DMS53 (cell line): ENCODE data around the gene KLRC1.
"Not testable (repeated sequence)": the region's sequence is repeated elsewhere in the genome, so short reads cannot be mapped to it uniquely, and the experiment has no call there.

Source experiments
- DNase-seq: peaks from one replicate; lab custom pipeline; 2025; lab: John Stamatoyannopoulos, UW

KLRC1 gene

DNA sequence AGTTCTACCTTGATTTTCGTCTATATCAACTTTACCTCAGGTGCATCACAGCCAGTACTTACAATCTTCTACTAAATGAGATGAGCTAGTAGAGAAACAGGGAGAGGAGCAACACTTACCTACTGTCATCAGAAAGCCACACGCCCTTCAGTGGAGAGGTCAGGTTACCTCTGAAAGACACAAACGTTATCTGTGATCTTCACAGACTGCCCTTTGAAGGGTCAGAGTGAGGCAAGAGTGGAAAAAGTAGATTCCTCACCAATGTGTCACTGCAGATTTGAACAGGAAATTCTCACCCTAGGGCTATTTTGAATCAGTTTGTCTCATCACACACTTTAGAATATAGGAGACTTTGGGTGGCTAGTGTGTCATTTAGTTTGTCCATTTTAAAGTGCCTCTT, 31.0 kb downstream of the KLRC1 start:
- not testable (repeated sequence) for DNase-seq

- DNase-seq: peak; percentile 89
These were observed 32.8 kb downstream of the KLRC1 start, which contains the start of gene KLRC3 for GRCh38 chr12:10420334-10420733. TSS of gene KLRC3 (minus strand) at chr12:10420595. CDS start at chr12:10420550, 45 bp downstream.

DNA sequence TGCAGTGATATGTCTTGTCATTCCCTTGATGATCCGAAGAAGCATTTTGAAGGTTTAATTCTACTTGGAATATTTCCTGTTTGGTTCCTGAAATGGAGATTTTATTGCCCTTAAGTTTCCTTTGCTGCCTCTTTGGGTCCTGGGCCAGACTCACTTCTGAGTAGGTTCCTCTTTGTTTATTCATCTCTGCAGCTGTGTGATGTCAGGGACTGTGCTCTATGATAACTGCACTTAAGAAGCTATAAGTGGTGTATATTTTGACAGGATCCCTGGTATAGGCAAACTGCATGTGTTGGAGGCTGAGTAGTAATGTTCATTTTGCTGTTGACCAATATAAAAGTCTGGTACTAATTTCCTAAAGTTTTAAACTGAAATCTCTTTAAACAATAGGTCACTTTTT, 43.8 kb downstream of the KLRC1 start, which contains the start of gene KLRC4:
TSS of gene KLRC4 (minus strand) at position 366 of the 400 bp plus-strand sequence. CDS start at position 184, 182 bp downstream.
- peak; percentile 98 for DNase-seq

GRCh38 chr12:10408842-10409241, 44.3 kb downstream of the KLRC1 start:
- DNase-seq: peak; percentile 55

- DNase-seq: no peak
These were observed 46.5 kb downstream of the KLRC1 start for GRCh38 chr12:10406725-10407124.

- no peak for DNase-seq
These were observed 47.9 kb downstream of the KLRC1 start for GRCh38 chr12:10405294-10405693.

GRCh38 chr12:10404798-10405197, 48.4 kb downstream of the KLRC1 start:
- no peak for DNase-seq

DNA sequence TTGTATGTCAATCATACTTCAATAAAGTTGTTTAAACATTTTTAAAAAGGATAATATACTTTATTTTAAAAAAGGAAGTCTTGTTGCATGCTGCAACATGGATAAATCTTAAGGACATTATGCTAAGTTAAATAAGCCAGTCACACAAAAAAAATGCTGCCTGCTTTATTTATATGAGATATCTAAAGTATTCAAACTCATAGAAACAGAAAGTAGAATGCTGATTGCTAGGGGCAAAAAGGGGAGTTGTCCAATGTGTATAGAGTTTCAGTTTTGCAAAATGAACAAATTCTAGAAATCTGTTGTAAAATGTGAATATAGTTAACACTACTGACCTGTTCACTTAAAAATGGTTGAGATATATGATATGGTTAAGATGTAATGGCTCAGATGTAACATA, 52.3 kb downstream of the KLRC1 start:
- no peak for DNase-seq

DNA sequence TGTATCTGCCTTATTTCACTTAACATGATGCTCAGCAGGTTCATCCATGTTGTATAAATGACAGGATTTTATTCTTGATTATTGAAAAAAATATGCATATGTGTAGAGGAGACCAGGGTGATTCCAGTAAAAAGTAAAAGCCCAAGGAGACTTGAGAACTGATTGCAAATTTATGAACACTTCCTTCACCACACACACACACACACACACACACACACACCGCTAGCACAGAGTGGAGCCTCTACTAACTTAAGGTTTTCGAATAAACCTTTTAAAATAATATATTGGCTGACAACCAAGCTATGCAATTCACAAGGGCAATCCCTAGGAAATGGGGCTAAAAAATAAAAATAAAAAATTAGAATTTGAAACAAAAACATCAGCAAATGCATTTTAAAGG, 55.0 kb downstream of the KLRC1 start:
- no peak for DNase-seq

DNA sequence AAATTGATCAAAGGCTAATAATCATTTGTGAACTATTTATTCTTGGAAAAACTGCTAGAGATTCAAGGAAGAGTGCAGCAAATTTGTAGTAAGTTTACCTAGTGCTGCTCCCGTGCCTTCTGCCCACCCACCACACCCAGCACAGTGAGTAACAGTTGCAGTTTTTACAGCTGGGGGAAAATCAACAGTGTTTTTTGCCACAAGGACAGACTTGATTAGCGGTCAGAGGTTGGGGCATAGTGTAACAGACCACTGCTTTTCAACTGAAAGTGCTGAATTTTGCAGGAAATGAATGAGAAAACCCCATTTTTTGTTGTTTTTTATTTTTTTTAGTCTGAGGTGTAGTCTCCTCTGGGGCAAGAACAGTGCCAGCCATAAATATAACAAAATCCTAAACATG, 55.9 kb downstream of the KLRC1 start:
- DNase-seq: peak; percentile 69

DNA sequence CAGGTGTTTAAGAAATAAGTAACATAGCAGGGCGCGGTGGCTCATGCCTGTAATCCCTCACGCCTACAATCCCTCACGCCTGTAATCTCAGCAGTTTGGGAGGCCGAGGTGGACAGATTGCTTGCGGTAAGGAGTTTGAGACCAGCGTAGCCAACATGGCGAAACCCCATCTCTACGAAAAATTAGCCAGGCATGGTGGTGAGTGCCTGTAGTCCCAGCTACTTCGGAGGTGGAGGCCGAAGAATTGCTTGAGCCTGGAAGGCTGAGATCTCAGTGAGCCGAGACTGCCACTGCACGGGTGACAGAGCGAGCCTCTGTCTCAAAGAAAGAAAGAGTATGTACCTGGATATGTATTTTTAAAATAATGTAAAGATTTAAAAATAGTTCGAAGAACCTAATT, 57.0 kb downstream of the KLRC1 start:
- peak; percentile 78 for DNase-seq
